Measurements from ENCODE around the gene RHPN2.
A peak's percentile ranks its signal among the peaks of the same experiment; 100 is the strongest.
"Not testable (repeated sequence)": the region's sequence is repeated elsewhere in the genome, so short reads cannot be mapped to it uniquely, and the experiment has no call there.

Gene RHPN2

DNA sequence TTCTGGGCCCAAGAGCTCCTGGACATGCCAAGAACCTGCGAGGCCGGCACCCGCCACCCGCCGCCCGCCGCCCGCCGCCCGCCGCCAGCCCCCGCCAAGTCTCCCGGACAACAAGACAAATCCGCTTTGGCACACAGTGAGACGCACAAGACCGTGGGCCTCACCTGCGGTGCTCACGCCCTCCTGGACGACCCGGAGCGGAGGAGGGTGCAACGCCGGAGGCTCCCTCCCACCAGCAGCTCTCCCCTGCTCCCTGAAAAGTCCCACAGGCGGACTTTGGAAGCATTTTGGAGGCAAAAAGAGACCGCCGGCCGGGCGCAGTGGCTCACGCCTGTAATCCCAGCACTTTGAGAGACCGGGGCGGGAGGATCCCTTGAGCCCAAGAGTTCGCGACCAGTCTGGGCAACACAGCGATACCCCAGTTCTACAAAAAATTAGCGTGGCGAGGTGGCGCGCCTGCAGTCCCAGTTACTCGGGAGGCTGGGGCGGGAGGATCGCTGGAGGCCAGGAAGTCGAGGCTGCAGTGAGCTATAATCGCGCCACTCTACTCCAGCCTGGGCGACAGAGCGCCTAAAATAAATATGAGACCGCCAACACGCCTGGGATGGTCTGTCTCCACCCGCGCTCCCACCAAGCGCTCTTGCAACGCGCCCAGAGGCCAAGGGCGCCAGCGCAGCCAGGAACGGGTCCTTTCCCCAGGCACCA, 783 bp downstream of the RHPN2 start:
- DNase-seq: no peak

DNA sequence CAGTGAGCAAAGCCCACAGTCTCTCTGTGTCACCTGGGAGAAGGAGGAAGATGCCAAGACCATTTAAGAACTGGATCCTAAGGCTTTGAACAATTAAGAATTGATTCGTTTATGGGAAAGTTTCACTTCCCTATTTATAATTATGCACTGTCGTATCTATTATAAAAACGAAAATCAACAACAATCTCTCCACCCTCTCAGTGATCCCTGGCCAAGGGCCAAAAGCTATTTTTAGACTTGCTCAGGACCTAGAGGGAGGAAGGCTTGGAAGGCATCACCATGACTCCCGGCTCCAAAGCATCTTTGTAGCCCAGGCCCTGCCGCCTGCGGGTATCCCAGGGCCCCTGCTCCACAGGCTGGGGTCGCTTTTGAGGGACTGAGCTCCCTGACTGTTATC, 1.3 kb downstream of the RHPN2 start:
- DNase-seq: no peak

- no peak for DNase-seq
Measured at GRCh38 chr19:33062902-33063301, 1.8 kb downstream of the RHPN2 start.

DNA sequence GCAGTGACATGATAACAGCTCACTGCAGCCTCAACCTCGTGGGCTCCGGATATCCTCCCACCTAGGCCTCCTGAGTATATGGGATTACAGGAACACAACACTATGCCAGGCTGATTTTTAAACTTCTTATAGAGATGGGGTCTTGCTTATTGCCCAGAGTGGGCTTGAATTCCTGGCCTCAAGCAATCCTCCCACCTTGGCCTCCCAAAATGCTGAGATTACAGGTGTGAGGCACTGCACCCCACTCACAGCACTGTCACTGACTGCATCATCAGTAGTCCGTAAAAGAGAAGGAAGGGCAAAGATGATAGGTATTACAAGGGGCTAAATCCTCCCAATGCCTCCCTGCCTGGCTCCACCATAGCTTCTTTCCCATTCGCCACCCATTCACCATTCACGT, 4.1 kb downstream of the RHPN2 start:
- DNase-seq: no peak

DNA sequence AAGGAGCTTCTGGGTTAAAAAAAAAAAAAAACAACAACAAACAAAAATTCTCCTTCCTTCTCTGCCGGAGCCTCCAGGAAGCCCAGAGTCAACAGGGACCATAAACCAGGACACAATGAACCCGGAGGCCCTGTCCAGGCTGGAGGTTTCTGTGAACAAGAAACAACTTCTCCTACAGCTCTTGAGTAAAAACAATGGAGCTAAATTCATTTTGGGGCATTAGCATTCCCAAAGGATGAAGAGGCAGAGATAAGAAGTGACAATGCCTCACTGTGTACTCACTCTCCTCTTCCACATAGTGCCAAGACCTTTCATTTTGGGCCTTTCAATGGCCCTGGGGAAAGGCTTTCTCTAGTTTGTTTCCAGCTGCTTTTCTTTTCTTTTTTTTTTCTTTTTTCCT, 9.0 kb downstream of the RHPN2 start:
- no peak for DNase-seq

- DNase-seq: no peak
Measured at GRCh38 chr19:33054623-33055022, 10.1 kb downstream of the RHPN2 start.

GRCh38 chr19:33052352-33052972, 12.2 kb downstream of the RHPN2 start:
- peak; percentile 48 for DNase-seq

- DNase-seq: no peak
Measured at GRCh38 chr19:33050110-33050509, 14.6 kb downstream of the RHPN2 start.

GRCh38 chr19:33048806-33049676, 15.6 kb downstream of the RHPN2 start:
- DNase-seq: no peak

GRCh38 chr19:33047422-33047821, 17.3 kb downstream of the RHPN2 start:
- no peak for DNase-seq

DNA sequence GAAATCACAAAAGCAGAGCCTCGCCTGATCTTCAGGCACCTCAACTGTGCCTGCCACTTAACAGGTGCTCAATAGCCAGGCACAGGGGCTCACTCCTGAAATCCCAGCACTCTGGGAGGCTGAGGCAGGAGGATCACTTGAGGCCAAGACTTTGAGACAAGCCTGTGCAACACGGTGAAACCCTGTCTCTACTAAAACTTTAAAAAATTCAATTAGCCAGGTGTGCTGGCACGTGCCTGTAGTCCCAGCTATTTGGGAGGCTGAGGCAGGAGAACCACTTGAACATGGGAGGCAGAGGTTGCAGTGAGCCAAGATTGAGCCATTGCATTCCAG, 22.9 kb downstream of the RHPN2 start:
- DNase-seq: not testable (repeated sequence)

DNA sequence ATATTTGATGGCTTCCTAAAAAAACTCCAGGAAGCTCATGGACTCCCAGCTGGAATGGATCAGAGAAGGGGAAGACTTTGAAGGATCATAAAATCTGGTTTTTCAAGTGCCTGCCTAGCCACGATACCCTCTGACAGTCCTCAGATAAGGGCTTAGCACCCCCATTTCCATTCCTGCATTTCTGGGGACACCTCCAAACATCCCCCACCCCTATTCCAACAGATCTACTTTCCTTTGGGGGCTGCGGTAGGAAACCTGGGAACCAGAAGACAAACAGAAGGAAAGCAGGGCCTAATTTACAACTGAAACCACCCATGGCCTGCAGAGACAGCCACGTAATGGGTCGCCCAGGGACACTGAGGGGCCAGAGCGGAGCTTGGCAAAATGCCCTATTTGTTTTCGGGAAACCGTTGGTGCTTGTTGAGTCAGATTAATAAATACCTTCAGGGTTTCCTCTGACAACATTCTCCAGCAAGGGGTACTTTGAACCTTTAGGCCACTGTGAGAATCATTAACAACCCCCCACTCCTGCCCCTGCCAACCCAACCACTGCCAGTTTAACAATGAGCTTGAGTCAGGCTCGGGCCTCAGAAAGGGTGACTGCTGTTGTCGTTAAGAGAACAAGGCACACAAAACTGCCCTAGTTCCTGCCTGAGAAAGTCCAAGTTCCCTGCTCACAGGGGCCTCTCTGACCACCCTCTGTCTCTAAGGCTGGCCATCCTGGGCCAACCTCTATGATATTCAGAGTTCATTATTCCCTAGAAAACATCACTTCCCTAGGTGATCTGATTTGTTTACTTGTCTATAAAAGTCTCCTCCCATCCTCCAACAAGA, 23.5 kb downstream of the RHPN2 start:
- no peak for DNase-seq

DNA sequence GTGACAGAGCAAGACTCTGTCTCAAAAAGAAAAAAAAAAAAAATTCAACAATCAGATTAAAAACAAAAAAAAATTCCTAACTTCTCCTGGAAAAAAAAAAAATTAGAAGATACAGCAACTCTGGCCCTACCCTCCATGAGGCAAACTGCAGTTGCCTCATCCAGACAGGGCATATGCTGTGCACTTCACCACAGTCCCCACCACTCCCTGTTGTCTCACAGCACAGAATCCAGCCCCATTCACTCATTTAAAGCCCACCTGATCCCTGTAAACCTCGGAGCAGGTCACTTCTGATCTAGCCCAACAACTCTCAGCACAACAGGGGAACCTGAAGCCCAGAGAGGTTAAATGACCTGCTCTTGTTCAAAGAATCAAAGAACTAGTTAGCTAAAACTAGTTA, 24.9 kb downstream of the RHPN2 start:
- DNase-seq: no peak

DNA sequence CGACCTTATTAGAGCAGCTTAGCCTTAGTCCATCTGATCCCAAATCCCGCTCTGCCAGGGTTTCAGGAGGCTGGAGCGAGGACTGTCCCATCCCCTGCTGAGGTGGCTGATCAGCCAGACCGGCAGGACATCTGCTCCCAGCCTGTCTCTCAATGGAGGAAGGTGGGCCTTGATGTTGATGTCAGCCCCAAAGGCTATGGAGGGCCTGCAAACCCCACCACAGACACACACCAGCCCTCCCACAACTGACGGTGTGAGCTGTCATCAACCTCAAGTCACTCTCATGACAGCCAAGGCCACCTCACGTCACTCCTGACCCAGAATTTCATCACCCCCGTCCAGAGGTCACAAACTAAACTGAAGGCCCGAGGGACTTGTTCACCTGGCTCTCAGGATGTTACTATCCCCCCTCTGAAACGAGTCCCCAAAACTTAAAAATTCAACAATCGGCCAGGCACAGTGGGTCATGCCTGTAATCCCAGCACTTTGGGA, 25.5 kb downstream of the RHPN2 start:
- DNase-seq: no peak

DNA sequence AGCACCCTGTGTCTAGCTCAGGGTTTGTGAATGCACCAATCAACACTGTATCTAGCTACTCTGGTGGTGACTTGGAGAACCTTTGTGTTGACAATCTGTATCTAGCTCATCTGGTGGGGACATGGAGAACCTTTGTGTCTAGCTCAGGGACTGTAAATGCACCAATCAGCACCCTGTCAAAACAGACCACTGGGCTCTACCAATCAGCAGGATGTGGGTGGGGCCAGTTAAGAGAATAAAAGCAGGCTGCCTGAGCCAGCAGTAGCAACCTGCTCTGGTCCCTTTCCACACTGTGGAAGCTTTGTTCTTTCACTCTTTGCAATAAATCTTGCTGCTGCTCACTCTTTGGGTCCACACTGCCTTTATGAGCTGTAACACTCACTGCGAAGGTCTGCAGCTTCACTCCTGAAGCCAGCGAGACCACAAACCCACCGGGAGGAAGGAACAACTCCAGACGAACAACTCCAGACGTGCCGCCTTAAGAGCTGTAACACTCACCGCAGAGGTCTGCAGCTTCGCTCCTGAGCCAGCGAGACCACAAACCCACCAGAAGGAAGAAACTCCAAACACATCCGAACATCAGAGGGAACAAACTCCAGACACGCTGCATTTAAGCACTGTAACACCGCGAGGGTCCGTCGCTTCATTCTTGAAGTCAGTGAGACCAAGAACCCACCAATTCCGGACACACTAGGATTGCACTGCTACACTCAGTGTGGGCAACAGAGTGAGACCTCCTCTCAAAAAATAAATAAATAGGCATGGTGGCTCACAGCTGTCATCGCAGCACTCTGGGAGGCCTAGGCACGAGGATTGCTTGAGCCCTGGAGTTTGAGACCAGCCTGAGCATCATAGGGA, 27.3 kb downstream of the RHPN2 start:
- not testable (repeated sequence) for DNase-seq

GRCh38 chr19:33036370-33037167, 28.1 kb downstream of the RHPN2 start:
- DNase-seq: not testable (repeated sequence)

DNA sequence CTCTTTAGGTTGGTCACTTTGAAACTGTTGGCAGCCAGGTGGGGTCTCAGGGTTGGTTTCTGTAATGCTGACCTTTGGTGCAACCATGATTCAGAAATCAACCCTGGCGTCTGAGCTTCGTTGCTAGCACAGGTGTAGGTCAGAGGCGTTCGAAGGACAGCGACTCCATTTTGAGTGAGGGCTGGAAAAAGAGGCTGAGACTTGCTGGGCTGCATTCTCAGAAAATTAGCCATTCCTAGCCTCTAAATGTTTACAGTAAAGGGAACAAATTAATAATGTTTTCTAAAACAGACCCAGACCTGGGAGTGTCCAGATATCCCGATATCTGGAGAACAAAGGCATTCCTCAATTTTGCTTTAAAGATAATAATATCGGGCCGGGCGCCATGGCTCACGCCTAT, 29.2 kb downstream of the RHPN2 start:
- no peak for DNase-seq

- DNase-seq: no peak
Measured at GRCh38 chr19:33032218-33032781, 32.4 kb downstream of the RHPN2 start.

GRCh38 chr19:33029746-33030303, 34.9 kb downstream of the RHPN2 start:
- no peak for DNase-seq

GRCh38 chr19:33026602-33027001, 38.1 kb downstream of the RHPN2 start:
- DNase-seq: not testable (repeated sequence)

Measured in HCEC 1CT (cell line).